HG03571 (cell line): ENCODE measurements around the gene LMAN2.
"Not testable (repeated sequence)": the region's sequence is repeated elsewhere in the genome, so short reads cannot be mapped to it uniquely, and the experiment has no call there.

Source experiments
- ATAC-seq: cut with Tn5 transposase; IDR thresholded peaks from one replicate; pipeline ENCODE4 v1.9.1; 2021; ENCODE audit not compliant: unreplicated experiment

The LMAN2 gene

DNA sequence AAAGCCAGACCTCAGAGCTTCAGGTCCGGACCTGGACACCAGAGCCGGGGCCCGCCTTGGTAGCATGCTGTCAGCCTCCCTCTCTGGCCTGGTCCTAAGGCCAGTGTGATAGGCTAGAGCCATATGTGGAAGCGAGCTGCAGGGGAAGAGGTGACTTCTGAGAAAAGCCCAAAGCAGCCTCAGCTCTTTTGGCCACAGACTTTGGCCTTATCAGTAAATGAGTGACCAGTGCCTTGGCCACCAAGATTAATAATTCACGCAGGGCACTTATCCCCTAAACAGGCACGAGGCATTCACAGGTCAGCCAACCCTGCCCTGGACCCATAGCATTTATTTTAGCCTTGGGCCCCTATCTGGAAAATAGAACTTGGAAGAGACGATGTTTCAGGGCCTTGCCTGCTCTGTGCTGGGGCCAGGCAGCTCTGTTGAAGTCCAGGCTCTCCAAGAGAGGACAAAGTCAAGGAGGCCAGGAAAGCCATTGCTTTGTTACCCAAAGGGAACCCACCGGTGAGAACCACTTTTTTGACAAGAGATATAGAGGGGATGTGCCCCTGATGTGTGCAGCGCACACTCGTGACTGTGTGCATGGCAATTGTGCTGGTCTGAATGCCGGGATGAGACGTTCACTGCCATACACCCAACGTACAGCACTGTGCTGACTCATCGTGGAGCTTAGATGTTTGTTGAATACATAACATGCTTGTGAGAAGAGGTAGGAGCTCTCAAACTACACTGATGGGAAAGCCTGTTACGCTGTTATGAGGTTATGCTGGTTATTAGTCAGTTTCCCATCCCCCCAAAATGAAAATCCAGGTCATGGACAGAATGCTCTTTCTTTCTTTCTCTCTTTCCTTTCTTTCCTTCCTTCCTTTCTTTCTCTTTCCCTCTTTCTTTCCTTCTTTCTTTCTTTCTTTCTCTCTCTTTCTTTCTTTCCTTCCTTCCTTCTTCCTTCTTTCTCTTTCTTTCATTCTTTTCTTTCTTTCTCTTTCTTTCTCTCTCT, 27.7 kb upstream of the LMAN2 start:
- peak; percentile 67 for ATAC-seq

DNA sequence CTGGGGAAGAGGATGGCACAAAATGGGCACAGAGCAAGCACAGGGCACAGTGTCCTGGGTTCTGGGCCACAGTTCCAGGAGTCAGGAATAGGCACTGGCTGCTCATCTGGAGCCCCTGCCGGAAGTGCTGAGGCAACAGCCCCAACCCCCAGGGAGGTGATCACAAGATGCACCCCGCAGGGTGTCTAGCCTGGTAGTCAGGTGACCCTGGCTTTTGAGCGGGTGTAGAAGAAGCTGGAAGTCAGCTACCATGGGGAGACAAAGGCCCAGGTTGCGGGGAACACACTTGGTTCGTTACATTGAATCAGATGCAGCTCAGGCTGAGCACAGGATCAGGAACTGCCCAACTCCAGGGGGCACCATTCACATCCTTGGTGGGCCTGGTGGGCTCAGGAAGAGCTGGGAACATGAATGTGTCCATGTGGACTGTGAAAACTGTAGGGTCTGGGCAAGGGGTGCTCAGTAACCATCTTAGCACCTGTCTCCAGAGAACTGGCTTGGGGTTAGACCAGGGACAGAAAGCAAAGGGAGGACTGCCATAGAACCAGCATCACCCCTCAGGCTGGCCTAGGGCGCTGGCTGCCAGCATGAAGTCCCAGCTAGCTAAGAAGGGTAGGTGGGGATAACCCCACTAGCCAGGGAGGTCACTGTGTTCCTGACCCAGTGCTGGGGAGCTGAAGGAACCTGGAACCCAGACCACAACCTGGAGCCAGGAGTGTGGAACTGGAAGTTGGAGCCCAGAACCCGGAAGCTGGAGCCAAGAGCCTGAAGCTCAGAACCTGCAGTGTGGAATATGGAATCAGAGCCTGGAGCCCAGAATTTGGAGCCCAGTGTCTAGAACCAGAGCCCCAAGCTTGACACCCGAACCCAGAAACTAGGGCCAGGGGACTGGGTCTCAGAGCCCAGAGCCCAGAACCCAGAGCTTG, 26.6 kb upstream of the LMAN2 start:
- ATAC-seq, result no peak

DNA sequence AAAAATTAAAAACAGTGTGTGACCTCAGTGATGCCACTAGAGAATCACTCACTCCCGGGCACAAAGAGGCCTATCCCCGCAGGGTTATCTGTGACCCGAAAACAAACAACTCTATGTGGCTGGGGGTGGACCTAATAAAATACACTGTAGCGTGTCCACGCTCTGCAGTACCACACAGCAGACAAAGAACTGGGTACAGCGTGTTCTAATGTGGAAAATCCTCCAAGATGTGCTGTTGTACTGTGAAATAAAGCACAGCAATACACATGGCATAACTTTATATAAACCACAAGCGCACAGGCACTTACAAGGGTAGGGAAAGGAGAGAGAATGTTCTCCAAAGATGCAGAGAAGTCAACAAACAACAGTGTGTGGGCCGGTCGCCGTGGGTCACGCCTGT, 24.6 kb upstream of the LMAN2 start:
- no peak for ATAC-seq

DNA sequence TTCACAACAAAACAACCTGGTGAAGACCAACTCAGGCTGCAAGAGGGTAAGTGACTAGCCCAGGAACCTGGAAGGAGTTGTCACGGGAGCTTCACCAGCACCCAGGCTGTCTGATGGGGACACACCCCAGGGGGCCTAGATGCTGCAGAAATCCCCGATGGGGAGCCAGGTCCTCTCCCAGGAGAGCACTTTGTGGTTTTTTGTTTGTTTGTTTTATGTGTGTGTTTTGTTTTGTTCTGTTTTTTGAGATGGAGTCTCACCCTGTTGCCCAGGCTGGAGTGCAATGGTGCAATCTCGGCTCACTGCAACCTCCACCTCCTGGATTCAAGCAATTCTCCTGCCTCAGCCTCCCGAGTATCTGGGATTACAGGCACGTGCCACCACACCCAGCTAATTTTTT, 24.0 kb upstream of the LMAN2 start:
- ATAC-seq, result not testable (repeated sequence)

DNA sequence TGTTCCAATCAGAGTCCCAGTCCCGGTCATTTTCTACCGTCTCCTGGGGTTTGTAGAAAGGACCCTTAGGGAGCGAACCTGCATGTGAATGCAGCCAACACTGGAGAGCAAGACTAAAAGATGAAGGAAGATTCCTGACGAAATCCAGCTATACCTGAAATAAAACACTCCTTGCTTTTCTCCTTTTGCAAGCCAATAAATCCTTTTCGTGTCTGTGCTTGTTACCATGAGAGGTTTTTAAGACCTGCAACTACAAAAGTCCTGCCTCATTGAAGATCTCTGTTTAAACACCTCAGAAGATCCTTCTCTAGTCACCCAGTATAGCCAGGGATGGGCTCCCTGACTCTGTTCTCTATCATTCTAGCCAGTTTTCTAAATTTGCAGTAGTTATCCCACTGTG, 22.7 kb upstream of the LMAN2 start:
- ATAC-seq, result no peak

DNA sequence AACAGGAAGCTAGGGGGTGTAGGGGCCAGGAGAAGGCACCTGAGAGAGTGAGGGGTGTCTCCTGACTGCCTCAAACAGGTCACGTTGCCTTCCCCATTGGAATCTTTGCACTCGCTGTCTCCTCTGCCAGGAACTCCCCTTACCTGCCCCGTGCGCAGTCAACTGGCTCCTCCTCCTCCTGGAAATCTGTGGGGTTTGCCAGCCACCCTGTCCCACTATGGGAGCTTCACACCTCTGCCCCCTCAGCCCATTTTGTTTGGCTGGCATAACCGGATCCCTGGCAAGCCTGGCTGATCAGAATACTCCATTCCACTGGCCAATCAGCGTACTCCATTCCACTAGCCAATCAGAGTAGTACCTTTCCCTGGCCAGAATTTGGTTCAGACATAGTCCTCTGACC, 22.3 kb upstream of the LMAN2 start:
- no peak for ATAC-seq

DNA sequence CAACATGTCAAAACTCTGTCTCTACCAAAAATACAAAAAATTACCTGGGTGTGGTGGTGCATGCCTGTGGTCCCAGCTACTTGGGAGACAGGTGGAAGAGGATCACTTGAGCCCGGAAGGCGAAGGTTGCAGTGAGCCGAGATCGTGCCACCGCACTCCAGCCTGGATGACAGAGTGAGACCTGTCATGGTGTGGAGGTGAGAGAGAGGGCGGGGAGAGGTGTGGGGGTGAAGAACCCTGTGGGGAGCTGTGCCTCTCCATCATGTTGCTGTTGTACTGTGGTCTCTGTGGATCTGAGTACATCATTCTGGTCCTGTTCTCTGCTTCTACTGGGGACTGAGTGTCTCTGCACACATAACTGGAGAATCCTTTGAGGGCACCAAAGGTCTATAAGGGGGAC, 21.4 kb upstream of the LMAN2 start:
- ATAC-seq, result no peak

DNA sequence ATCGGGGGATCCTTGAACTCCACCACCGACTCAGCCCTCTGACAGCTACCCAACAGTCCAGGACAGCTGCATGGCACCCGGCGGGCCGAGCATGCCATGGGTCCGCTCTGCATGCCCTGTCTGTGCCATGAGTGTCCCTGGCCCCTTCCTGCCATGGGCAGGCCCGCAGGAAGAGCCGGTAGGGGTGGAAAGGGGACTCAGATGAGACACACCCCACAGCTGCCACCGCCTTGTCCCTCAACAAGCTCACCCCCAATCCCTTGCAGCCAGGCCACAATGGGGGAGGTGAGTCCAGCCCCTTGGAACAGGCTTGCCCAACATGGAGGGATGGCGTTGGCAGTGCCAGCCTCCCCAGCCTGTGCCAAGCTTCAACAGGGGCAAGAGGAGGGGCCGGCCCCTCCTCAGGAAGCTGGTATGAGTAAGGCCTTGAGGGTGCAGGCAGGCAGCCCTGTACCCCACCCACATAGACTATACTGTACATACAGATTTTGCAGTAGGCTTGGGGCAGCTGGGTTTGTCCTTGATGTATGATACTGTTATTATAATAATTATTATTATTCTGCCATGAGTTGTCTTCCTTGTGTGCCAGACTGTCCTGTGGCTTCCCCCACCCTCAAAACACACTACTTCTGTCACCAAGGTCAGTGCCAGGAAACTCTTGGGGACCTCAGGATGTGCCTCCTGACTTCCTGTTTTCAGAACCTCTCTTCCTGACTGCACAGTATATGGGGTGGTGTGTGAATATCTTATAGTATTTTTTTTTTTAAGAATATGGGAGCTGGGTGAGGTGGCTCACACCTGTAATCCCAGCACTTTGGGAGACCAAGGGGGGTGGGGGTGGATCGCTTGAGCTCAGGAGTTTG, 20.8 kb upstream of the LMAN2 start:
- no peak for ATAC-seq

DNA sequence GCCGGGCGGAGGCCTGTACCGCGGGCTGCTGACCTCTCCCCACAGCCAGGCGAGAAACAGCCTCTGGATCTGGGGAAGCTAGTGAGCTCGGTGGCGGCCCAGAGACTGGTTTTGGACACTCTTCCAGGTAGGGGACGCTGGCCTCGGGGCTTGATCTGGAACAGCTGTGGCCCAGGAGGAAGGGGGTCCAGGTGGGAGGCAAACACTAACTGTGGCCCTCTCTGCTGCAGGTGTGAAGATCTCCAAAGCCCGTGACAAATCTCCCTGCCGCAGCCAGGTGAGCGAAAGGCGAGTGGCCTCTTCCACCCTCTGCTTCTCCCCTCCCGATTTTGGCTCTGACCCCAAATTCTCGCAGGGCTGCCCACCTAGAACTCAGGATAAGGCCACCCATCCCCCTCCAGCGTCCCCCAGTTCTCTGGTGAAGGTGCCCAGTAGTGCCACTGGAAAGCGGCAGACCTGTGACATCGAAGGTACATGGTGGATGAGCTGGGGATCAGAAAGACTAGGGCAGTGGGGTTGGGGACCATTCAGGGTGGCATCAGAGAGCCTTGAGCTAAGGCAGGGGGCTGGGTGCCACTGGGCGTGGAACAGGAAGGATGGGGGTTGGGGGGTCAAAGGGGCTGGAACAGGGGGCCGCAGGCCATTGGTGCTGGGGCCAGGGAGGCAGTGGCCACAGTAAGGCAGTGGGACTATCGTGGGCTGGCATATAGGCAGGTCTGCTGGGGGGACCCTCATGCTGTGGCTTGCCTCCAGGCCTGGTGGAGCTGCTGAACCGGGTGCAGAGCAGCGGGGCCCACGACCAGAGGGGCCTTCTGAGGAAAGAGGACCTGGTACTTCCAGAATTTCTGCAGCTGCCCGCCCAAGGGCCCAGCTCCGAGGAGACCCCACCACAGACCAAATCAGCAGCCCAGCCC, 19.9 kb upstream of the LMAN2 start:
- ATAC-seq, result no peak

DNA sequence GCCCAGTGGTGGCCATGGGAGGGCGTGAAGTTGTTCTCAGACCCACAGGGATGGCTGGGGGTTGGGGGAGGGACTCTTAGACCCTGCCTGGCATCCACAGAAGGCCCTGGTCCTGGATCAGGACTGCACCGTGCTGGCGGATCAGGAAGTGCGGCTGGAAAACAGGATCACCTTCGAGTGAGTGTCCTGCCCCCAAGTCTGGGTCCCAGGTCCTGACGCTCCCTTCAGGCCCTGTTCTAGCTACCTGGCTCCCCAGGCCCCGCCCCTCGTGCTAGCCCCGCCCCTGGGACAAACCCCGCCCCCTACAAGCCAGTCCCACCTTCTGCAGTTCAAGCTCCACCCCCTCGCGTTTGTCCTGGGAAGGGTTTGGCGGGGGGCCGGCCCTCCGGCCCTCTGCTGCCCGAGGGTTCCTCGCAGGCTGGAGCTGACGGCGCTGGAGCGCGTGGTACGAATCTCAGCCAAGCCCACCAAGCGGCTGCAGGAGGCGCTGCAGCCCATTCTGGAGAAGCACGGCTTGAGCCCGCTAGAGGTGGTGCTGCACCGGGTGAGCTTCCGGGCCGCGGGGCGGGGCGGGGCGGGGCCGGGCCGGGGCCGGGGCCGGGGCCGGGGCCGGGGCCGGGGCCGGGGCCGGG, 19.1 kb upstream of the LMAN2 start:
- ATAC-seq, result peak; percentile 62

DNA sequence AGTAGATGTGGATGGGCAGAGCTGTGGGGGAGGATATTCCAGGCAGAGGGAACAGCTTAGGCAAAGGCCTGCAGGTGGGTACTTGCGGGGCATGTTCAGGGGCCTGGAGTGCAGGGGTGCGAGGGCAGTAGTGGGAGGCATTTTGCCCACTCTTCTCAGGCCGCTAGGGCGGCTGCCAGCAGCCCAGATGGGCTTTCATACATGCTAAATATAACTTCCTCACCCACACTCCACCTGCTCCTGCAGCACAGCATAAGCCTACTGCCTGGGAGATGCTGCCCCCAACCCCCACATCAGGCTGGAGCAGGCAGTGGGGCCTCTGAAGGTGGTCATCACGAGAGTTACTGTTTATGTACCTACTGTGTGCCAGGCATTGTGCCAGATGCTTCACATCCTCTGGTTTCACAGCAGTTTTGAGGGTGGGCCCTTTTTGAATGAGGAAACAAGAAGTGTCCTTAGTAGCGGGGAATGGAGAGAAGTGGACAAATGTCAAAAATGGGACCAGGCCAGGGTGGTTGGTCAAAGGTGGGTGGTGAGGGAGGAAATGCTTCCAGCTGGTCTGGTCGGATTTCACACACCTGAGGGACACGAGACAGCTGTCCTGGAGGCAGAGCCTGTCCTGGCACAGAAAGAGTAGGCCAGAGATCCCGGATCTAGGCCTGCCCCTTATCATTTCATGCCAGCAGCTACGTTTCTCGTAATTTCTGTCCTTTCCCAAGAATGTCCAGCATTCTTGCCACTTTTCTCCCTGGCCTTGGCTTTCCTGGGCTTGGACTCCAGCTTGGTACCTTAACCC, 18.4 kb upstream of the LMAN2 start:
- ATAC-seq, result no peak

DNA sequence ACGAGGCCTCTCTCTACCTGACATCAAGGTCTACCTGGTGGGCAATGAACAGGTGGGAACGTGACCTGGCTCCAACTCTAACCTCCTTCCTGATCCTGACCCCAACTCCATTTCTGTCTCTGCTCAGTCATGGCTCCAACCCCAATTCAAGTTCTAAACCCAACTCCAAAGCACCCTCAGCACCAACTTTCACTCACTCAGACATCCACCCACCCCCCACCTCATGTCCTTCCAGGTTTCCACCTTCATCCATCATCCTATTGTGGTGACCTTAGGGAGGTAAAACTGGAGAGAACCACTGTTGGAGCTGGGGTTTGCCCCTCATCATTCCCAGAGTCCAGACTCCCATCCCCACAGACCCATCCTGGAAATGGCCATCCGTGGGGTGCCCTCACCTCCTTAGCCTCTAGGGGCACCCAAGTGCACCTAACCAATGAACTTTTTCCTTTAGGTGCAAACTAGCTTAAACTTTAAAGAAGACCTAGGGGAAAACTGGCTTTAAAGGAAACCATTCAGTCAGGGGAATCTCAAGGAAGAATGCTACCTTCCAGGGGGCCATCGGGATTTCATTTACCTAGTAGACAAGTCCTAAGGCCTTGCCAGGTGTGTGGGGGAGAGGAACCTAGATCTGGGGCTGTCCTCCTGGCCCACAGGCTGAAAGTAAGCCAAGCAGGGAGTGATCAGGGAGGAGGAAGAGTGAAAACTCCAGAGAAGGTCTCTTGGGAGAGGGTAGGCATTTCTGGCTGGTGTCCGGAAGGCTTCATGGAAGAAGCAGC, 17.6 kb upstream of the LMAN2 start:
- ATAC-seq, result no peak

DNA sequence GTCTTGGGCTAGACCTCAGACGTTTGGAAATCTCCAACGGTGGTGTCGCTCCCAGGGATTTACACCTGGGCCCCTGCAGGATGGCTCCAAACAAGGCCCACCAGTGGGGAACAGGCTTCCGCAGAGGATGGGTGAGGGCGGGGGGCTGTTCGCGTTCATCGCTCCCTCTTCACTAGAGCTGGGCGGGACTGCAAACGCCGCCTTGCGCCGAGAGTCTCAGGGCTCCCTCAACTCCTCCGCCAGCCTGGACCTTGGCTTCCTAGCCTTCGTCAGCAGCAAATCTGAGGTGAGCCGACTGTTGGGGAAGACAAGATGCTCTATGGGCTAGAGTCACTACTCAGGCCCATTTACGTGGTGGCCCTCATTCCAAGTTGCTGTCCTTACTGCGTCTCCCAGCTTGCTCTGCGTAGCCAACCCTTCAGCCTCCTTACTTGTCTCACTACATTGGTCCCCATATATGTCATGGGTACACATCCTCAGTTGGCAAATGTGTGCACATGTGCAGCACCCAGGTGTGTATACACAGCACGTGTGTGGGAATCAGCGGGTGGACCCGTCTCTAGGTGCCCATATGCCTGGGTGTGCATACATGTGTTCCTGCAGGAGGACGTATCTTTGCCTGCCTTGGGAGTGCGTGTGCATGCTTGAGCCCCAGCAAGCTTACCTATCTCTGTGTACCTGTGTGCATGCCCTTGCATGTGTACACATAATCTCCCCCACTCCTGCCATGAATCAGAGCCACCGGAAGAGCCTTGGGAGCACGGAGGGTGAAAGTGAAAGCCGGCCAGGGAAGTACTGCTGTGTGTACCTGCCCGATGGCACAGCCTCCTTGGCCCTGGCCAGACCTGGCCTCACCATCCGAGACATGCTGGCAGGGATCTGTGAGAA, 16.8 kb upstream of the LMAN2 start:
- ATAC-seq, result no peak

DNA sequence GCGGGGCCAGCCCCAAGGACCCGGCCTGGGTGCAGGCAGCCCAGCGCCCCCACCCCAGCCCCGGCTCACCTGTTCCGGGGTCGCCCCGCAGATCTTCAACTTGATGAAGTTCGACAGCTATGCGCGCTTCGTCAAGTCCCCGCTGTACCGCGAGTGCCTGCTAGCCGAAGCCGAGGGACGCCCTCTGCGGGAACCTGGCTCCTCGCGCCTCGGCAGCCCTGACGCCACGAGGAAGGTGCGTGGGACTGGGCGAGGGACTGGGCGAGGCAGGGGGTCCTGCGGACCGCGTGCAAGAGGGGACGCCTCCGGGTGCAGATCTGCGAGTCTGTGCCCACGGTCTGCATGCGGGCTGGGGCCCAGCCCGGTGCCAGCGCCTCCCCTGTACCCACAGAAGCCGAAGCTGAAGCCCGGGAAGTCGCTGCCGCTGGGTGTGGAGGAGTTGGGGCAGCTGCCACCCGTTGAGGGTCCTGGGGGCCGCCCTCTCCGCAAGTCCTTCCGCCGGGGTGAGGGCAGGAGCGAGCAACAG, 15.9 kb upstream of the LMAN2 start:
- ATAC-seq, result no peak

DNA sequence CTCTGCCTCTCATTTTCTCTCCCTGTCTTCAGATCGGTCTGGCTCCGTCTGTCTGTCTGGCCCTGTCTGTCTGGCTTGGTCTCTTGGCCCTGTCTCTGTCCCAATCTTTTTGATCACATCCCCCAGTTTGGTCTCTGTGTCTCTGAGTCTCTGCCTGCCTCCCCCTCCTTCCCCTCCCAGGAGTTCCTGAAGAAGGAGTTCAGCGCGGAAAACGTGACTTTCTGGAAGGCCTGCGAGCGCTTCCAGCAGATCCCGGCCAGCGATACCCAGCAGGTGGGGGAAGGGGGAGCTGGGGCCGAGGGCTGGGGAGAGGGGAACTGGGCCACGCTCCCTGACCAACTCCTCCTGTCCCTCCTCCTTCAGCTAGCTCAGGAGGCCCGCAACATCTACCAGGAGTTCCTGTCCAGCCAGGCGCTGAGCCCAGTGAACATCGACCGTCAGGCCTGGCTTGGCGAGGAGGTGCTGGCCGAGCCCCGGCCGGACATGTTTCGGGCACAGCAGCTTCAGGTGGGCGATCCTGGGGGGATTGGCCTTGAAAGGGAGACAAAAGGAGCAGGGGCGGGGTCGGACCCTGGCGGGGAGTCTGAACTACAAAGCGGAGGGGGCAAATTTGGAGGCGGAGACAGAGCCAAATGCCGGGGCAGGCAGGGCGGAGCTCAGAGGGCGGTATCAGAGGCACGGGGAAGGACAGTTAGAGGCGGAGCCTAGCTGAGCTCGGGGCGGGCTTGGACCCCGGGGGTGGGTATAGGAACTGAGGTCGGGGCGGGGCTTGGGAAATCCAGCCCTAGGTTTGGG, 15.3 kb upstream of the LMAN2 start:
- no peak for ATAC-seq
